ENCODE measurements around the gene ATG4A.
A peak's percentile ranks its signal among the peaks of the same experiment; 100 is the strongest.

The ATG4A gene
- 10.8 to 48.5 (median 28.8) reads per million in 18 experiments for total RNA-seq

- peak; percentile 93 to 95 for DNase-seq
These were observed at the start of gene ATG4A, which contains the start of gene PSMD10 for GRCh38 chrX:108091264-108091877. Gene ATG4A (plus strand): TSS chrX:108091778. CDS start chrX:108091827, 49 bp downstream. Gene PSMD10 (minus strand): TSS chrX:108091542. CDS start chrX:108091520, 22 bp downstream.

- DNase-seq, result no peak
These were observed 46.9 kb upstream of the ATG4A start, which contains the start of gene VSIG1 for GRCh38 chrX:108044554-108045256. Gene VSIG1 (plus strand): TSS chrX:108045065. CDS start chrX:108045131, 66 bp downstream.

GRCh38 chrX:108049649-108050048 lies 41.9 kb upstream of the ATG4A start:
- DNase-seq, result no peak

- DNase-seq, result no peak
These were observed 38.4 kb upstream of the ATG4A start for GRCh38 chrX:108053218-108053617.

GRCh38 chrX:108055546-108055945 lies 36.0 kb upstream of the ATG4A start:
- DNase-seq, result no peak

GRCh38 chrX:108059801-108060200 lies 31.8 kb upstream of the ATG4A start:
- DNase-seq, result no peak

GRCh38 chrX:108064001-108064400 lies 27.6 kb upstream of the ATG4A start:
- no peak for DNase-seq

GRCh38 chrX:108064613-108065012 lies 27.0 kb upstream of the ATG4A start:
- DNase-seq, result no peak

- DNase-seq, result no peak
These were observed 23.5 kb upstream of the ATG4A start for GRCh38 chrX:108068121-108068520.

GRCh38 chrX:108070891-108071290 lies 20.7 kb upstream of the ATG4A start:
- DNase-seq, result no peak

GRCh38 chrX:108071578-108071977 lies 20.0 kb upstream of the ATG4A start:
- no peak for DNase-seq

- no peak for DNase-seq
These were observed 18.8 kb upstream of the ATG4A start for GRCh38 chrX:108072746-108073145.

- DNase-seq, result no peak
These were observed 10.5 kb upstream of the ATG4A start for GRCh38 chrX:108081110-108081509.

GRCh38 chrX:108087792-108088191 lies 3.8 kb upstream of the ATG4A start:
- DNase-seq, result no peak

GRCh38 chrX:108088511-108088910 lies 3.1 kb upstream of the ATG4A start:
- DNase-seq, result peak; percentile 16 to 35

GRCh38 chrX:108090491-108091263 lies 901 bp upstream of the ATG4A start:
- DNase-seq, result peak; percentile 16 to 58

GRCh38 chrX:108091878-108092291 lies 307 bp downstream of the ATG4A start:
- DNase-seq, result no peak

- DNase-seq, result no peak
These were observed 5.8 kb downstream of the ATG4A start for GRCh38 chrX:108097380-108097779.

- no peak for DNase-seq
These were observed 13.9 kb downstream of the ATG4A start for GRCh38 chrX:108105473-108105872.

- no peak for DNase-seq
These were observed 23.0 kb downstream of the ATG4A start for GRCh38 chrX:108114541-108114940.

- no peak for DNase-seq
These were observed 26.4 kb downstream of the ATG4A start for GRCh38 chrX:108117988-108118387.

GRCh38 chrX:108121291-108121690 lies 29.7 kb downstream of the ATG4A start:
- DNase-seq, result no peak

GRCh38 chrX:108122748-108123147 lies 31.2 kb downstream of the ATG4A start:
- DNase-seq, result no peak
